Esophagus squamous epithelium (tissue), 4 donors: ENCODE measurements around the gene DAGLB.

Experiments
- CTCF ChIP-seq, 6 experiments: fragments of 450-650 bp in 4 of 6; fragments of 200-600 bp in 2 of 6; sonication (generic) in 2 of 6; IDR thresholded peaks; one replicate each; pipeline ENCODE4 v1.5.1; 2016 to 2019; ENCODE audit warnings: antibody characterized with exemption in 6 of 6, mild to moderate bottlenecking in 4 of 6, moderate library complexity in 4 of 6
- POLR2A ChIP-seq, 4 donors: fragments of 450-650 bp; IDR thresholded peaks; one replicate each; pipeline ENCODE4 v1.6.1; 2017; ENCODE audit warnings: antibody characterized with exemption in 4 of 4, mild to moderate bottlenecking in 4 of 4, moderate library complexity in 3 of 4

GRCh38 chr7:6436385-6436685 lies 11.4 kb downstream of the DAGLB start:
- no peak for TF ChIP-seq CTCF (IDR thresholded peaks at IDR 0.05)
- no peak for TF ChIP-seq POLR2A (IDR thresholded peaks at IDR 0.05)
